Liver (tissue), 4 donors: ENCODE data around the gene CDC42EP2. TPM values are rescaled to one million over a fixed set of nuclear protein-coding genes. Genes with fewer than 3 reads are reported as not detected.

ENCODE experiments used
- polyA plus RNA-seq, 2 donors: library from polyadenylated mRNA; stranded (reverse) in 1 of 2; unstranded in 1 of 2; fragments of 200-250 nt in 1 of 2; fragments of >200 nt in 1 of 2; fragmentation: Nextera tagmentation in 1 of 2; extraction: Ambion mirVana in 1 of 2; gene quantifications; one replicate each; pipeline versions ENCODE4 v1.2.1 to v1.2.3, GENCODE V29; 2013 to 2015
- total RNA-seq, 2 donors: library from RNA; depleted of rRNA; stranded (reverse); fragments of >200 nt; gene quantifications; one replicate each; pipeline ENCODE4 v1.2.3, GENCODE V29; 2014
- donor health status: healthy.
- donor health status: healthy.
- donor health status: healthy.

CDC42EP2 gene
- total and polyA plus RNA-seq, 4 donors = 1.8 to 3.4 (median 1.9) TPM

Other genes with a start within 250 kb of the CDC42EP2 start
- 10 to 100 TPM in 1 of 2 donors, under 1 TPM in 1; 0.17 to 12.0 TPM for gene CDCA5, start 230.8 kb upstream of the CDC42EP2 start, total RNA-seq
- 1 to 10 TPM in 1 of 2 donors, under 1 TPM in 1; 0.72 to 2.7 TPM for gene CDCA5, start 230.8 kb upstream of the CDC42EP2 start, polyA plus RNA-seq
- gene ZFPL1, start 230.6 kb upstream of the CDC42EP2 start, total RNA-seq = 10 to 100 TPM; 12.3 to 14.4 TPM
- gene ZFPL1, start 230.6 kb upstream of the CDC42EP2 start, polyA plus RNA-seq = 10 to 100 TPM; 18.1 to 19.2 TPM
- gene VPS51, start 218.7 kb upstream of the CDC42EP2 start, total RNA-seq = 100 to 1,000 TPM; 102 to 158 TPM
- 10 to 100 TPM; 33.2 to 66.0 TPM for gene VPS51, start 218.7 kb upstream of the CDC42EP2 start, polyA plus RNA-seq
- 100 to 1,000 TPM in 1 of 2 donors, 10 to 100 TPM in 1; 69.4 to 337 TPM for gene TM7SF2, start 203.0 kb upstream of the CDC42EP2 start, total RNA-seq
- 100 to 1,000 TPM in 1 of 2 donors, 10 to 100 TPM in 1; 39.0 to 109 TPM for gene TM7SF2, start 203.0 kb upstream of the CDC42EP2 start, polyA plus RNA-seq
- 1 to 10 TPM; 2.2 to 4.9 TPM for gene ZNHIT2, start 197.2 kb upstream of the CDC42EP2 start, total RNA-seq
- 10 to 100 TPM in 1 of 2 donors, 1 to 10 TPM in 1; 7.4 to 13.9 TPM for gene ZNHIT2, start 197.2 kb upstream of the CDC42EP2 start, polyA plus RNA-seq
- 100 to 1,000 TPM; 199 to 332 TPM for gene FAU, start 192.7 kb upstream of the CDC42EP2 start, total RNA-seq
- gene FAU, start 192.7 kb upstream of the CDC42EP2 start, polyA plus RNA-seq = 100 to 1,000 TPM; 393 to 535 TPM
- gene MRPL49, start 192.5 kb upstream of the CDC42EP2 start, total RNA-seq = 10 to 100 TPM; 31.7 to 39.2 TPM
- 10 to 100 TPM; 31.1 to 47.2 TPM for gene MRPL49, start 192.5 kb upstream of the CDC42EP2 start, polyA plus RNA-seq
- gene SYVN1, start 180.3 kb upstream of the CDC42EP2 start, total RNA-seq = 100 to 1,000 TPM in 1 of 2 donors, 10 to 100 TPM in 1; 19.9 to 210 TPM
- gene SYVN1, start 180.3 kb upstream of the CDC42EP2 start, polyA plus RNA-seq = 10 to 100 TPM; 41.1 to 72.1 TPM
- gene SPDYC, start 144.6 kb upstream of the CDC42EP2 start, total RNA-seq = under 1 TPM in 1 of 2 donors, not detected in 1; 0.08 TPM
- gene SPDYC, start 144.6 kb upstream of the CDC42EP2 start, polyA plus RNA-seq = 1 to 10 TPM in 1 of 2 donors, under 1 TPM in 1; 0.52 to 1.1 TPM
- 100 to 1,000 TPM in 1 of 2 donors, 10 to 100 TPM in 1; 81.7 to 183 TPM for gene CAPN1, start 132.9 kb upstream of the CDC42EP2 start, total RNA-seq
- 10 to 100 TPM; 39.6 to 48.4 TPM for gene CAPN1, start 132.9 kb upstream of the CDC42EP2 start, polyA plus RNA-seq
- 1 to 10 TPM; 4.9 to 6.1 TPM for gene POLA2, start 52.9 kb upstream of the CDC42EP2 start, total RNA-seq
- 1 to 10 TPM; 1.5 TPM for gene POLA2, start 52.9 kb upstream of the CDC42EP2 start, polyA plus RNA-seq
- gene DPF2, start 19.0 kb downstream of the CDC42EP2 start, total RNA-seq = 10 to 100 TPM; 12.8 to 14.8 TPM
- 10 to 100 TPM in 1 of 2 donors, 1 to 10 TPM in 1; 9.2 to 10.0 TPM for gene DPF2, start 19.0 kb downstream of the CDC42EP2 start, polyA plus RNA-seq
- gene TIGD3, start 39.9 kb downstream of the CDC42EP2 start, total RNA-seq = under 1 TPM; 0.17 to 0.33 TPM
- under 1 TPM in 1 of 2 donors, not detected in 1; 0.08 TPM for gene TIGD3, start 39.9 kb downstream of the CDC42EP2 start, polyA plus RNA-seq
- gene SLC25A45, start 67.8 kb downstream of the CDC42EP2 start, total RNA-seq = 1 to 10 TPM; 5.1 to 6.8 TPM
- 1 to 10 TPM; 4.5 to 5.6 TPM for gene SLC25A45, start 67.8 kb downstream of the CDC42EP2 start, polyA plus RNA-seq
- 10 to 100 TPM; 20.7 to 22.8 TPM for gene FRMD8, start 71.8 kb downstream of the CDC42EP2 start, total RNA-seq
- 1 to 10 TPM; 2.8 to 9.4 TPM for gene FRMD8, start 71.8 kb downstream of the CDC42EP2 start, polyA plus RNA-seq
- gene NEAT1, start 107.9 kb downstream of the CDC42EP2 start, total RNA-seq = 1,000 to 10,000 TPM in 1 of 2 donors, 10 to 100 TPM in 1; 29.6 to 1,968 TPM
- 100 to 1,000 TPM in 1 of 2 donors, 10 to 100 TPM in 1; 50.2 to 111 TPM for gene NEAT1, start 107.9 kb downstream of the CDC42EP2 start, polyA plus RNA-seq
- gene MALAT1, start 184.2 kb downstream of the CDC42EP2 start, total RNA-seq = 1,000 to 10,000 TPM; 3,688 to 8,306 TPM
- 1,000 to 10,000 TPM in 1 of 2 donors, 10 to 100 TPM in 1; 11.9 to 3,868 TPM for gene MALAT1, start 184.2 kb downstream of the CDC42EP2 start, polyA plus RNA-seq
- 10 to 100 TPM; 33.7 to 59.5 TPM for gene SCYL1, start 210.2 kb downstream of the CDC42EP2 start, total RNA-seq
- gene SCYL1, start 210.2 kb downstream of the CDC42EP2 start, polyA plus RNA-seq = 10 to 100 TPM; 45.6 to 62.0 TPM
- 10 to 100 TPM; 16.0 to 17.9 TPM for gene LTBP3, start 243.5 kb downstream of the CDC42EP2 start, total RNA-seq
- 10 to 100 TPM in 1 of 2 donors, 1 to 10 TPM in 1; 8.8 to 46.2 TPM for gene LTBP3, start 243.5 kb downstream of the CDC42EP2 start, polyA plus RNA-seq